GM23338 (cell line): ENCODE results near the gene DNAJC17. TPM values are rescaled to one million over a fixed set of nuclear protein-coding genes. Genes with fewer than 3 reads are reported as not detected.

Experiments used
- ATAC-seq: fragments of 200-7000 bp; cut with Tn5 transposase; 3 replicates; pipeline ENCODE4 v1.9.1; 2020
- DNase-seq: peaks from one replicate; pipeline ENCODE4 v3.0.0-alpha.2; 2015; ENCODE audit warnings: low spot score
- H2AFZ ChIP-seq: fragments of 200-600 bp; sonication (generic); 2 replicates; pipeline ENCODE4 v1.8.0; 2016; ENCODE audit warnings: antibody characterized with exemption, mild to moderate bottlenecking, moderate library complexity
- H3F3A ChIP-seq: fragments of 200-600 bp; sonication (generic); replicated peaks from 2 replicates; pipeline ENCODE4 v1.8.0; 2017; ENCODE audit warnings: antibody characterized with exemption, mixed run types, low read depth
- H3K27ac ChIP-seq: fragments of 200-600 bp; sonication (generic); 2 replicates; pipeline ENCODE4 v1.6.1; 2016; ENCODE audit warnings: low read depth
- H3K27me3 ChIP-seq: fragments of 200-600 bp; sonication (generic); 2 replicates; pipeline ENCODE4 v1.8.0; 2016; ENCODE audit warnings: mild to moderate bottlenecking, mixed run types, moderate library complexity; ENCODE audit not compliant: insufficient read depth
- H3K36me3 ChIP-seq: fragments of 200-600 bp; sonication (generic); 2 replicates; pipeline ENCODE4 v1.8.0; 2016; ENCODE audit warnings: mild to moderate bottlenecking; ENCODE audit not compliant: insufficient read depth
- H3K4me1 ChIP-seq: fragments of 200-600 bp; sonication (generic); 2 replicates; pipeline ENCODE4 v1.8.0; 2016; ENCODE audit warnings: mild to moderate bottlenecking, moderate library complexity; ENCODE audit not compliant: insufficient read depth
- H3K4me2 ChIP-seq: fragments of 200-600 bp; sonication (generic); 2 replicates; pipeline ENCODE4 v1.7.1; 2017; ENCODE audit warnings: mixed run types
- H3K4me3 ChIP-seq: fragments of 200-600 bp; sonication (generic); 2 replicates; pipeline ENCODE4 v1.6.1; 2016; ENCODE audit warnings: mixed run types
- H3K79me2 ChIP-seq: fragments of 200-600 bp; sonication (generic); replicated peaks from 2 replicates; pipeline ENCODE4 v1.8.0; 2017; ENCODE audit warnings: mild to moderate bottlenecking; ENCODE audit not compliant: insufficient read depth
- H3K9me2 ChIP-seq: fragments of 200-600 bp; sonication (generic); 2 replicates; pipeline ENCODE4 v1.8.0; 2017; ENCODE audit not compliant: insufficient read depth
- H4K20me1 ChIP-seq: fragments of 200-600 bp; sonication (generic); replicated peaks from 2 replicates; pipeline ENCODE4 v1.8.0; 2017; ENCODE audit warnings: mild to moderate bottlenecking; ENCODE audit not compliant: insufficient read depth
- H3K27ac Mint-ChIP-seq: 2 replicates; pipeline ENCODE4 v1.8.0; 2020; ENCODE audit warnings: inconsistent platforms, mild to moderate bottlenecking, moderate library complexity, mixed read lengths
- H3K27me3 Mint-ChIP-seq: 3 replicates; pipeline ENCODE4 v1.8.0; 2022; ENCODE audit warnings: low read depth, mild to moderate bottlenecking, moderate library complexity, mixed read lengths, inconsistent platforms; ENCODE audit not compliant: insufficient read depth, poor library complexity
- H3K36me3 Mint-ChIP-seq: 3 replicates; pipeline ENCODE4 v1.8.0; 2021; ENCODE audit warnings: low read depth, mild to moderate bottlenecking, inconsistent platforms, moderate library complexity, mixed read lengths
- H3K4me1 Mint-ChIP-seq: 3 replicates; pipeline ENCODE4 v1.8.0; 2020; ENCODE audit warnings: mild to moderate bottlenecking, inconsistent platforms, mixed read lengths
- H3K4me3 Mint-ChIP-seq: 3 replicates; pipeline ENCODE4 v1.8.0; 2021; ENCODE audit warnings: moderate library complexity, mild to moderate bottlenecking, inconsistent platforms, mixed read lengths
- H3K9me3 Mint-ChIP-seq: 3 replicates; pipeline ENCODE4 v1.8.0; 2020; ENCODE audit warnings: moderate library complexity, mild to moderate bottlenecking, inconsistent platforms, mixed read lengths
- CREB1 ChIP-seq: fragments of 250-450 bp; sonication (Bioruptor Pico); IDR thresholded peaks from 2 replicates; pipeline ENCODE4 v1.5.0; 2020; ENCODE audit warnings: low read depth, mild to moderate bottlenecking, moderate library complexity
- EZH2 ChIP-seq: fragments of 200-600 bp; sonication (generic); IDR thresholded peaks from one replicate; pipeline ENCODE4 v1.8.0; 2017; ENCODE audit warnings: antibody characterized with exemption, mild to moderate bottlenecking, low read depth; ENCODE audit not compliant: unreplicated experiment
- NANOG ChIP-seq: IDR thresholded peaks from 2 replicates; pipeline ENCODE4 v1.6.1; 2016; ENCODE audit warnings: antibody characterized with exemption, borderline replicate concordance
- STAT1 ChIP-seq: IDR thresholded peaks from one replicate; pipeline ENCODE4 v1.6.1; 2016; ENCODE audit warnings: antibody characterized with exemption; ENCODE audit not compliant: unreplicated experiment
- ZNF114 ChIP-seq: fragments of 250-450 bp; sonication (Bioruptor Pico); IDR thresholded peaks from 2 replicates; pipeline ENCODE4 v1.5.0; 2020; ENCODE audit warnings: mild to moderate bottlenecking, moderate library complexity
- polyA plus RNA-seq: library from polyadenylated mRNA; unstranded; fragments of >200 nt; fragmentation: Nextera tagmentation; extraction: Ambion mirVana; gene quantifications from 2 replicates; pipeline ENCODE4 v1.2.1, GENCODE V29; 2016
- total RNA-seq: library from RNA; depleted of rRNA; stranded (reverse); fragments of >200 nt; shearing (Covaris generic); gene quantifications from 2 replicates; pipeline ENCODE4 v1.2.3, GENCODE V29; 2014
- TF ChIP-seq, protein P1 (sequence below): IDR thresholded peaks from 2 replicates; pipeline ENCODE4 v1.6.1; 2016; ENCODE audit warnings: antibody characterized with exemption
- TF ChIP-seq, protein P2 (sequence below), 2 experiments: fragments of 200-600 bp in 1 of 2; sonication (generic) in 1 of 2; conservative IDR thresholded peaks; 2 replicates each; pipeline versions ENCODE4 v1.5.1 to v1.6.1; 2016 to 2017; ENCODE audit warnings: antibody characterized with exemption in 2 of 2, low read depth in 2 of 2, mild to moderate bottlenecking in 2 of 2, moderate library complexity in 1 of 2
- TF ChIP-seq, protein P3 (sequence below): IDR thresholded peaks from one replicate; pipeline ENCODE4 v1.6.1; 2018; ENCODE audit warnings: antibody characterized with exemption; ENCODE audit not compliant: unreplicated experiment

DNAJC17 gene
- total and polyA plus RNA-seq, 2 experiments from 2014 or later: 23.0 to 77.6 TPM

DNA sequence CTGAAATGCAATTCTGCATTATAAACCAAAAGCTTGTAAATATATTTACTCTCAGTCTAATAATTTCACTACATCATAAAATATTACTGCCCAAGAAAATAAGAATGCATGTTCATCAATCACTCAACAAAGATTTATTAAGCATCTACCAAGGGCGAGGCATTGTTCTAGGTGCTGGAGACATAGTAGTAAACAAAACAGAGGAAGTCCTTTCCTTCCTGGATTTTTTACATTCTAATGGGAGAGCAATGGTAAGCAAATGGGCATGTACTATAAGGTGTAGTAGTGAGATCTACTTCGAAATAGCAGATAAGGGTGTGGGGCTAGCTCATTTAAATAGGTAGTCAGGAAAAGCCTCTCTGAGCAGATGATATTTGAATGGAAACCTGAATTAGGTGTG lies 11.2 kb downstream of the DNAJC17 start:
- Mint-ChIP-seq H3K4me1 (peaks cover 46% of the 10 kb centered on the region), H3K36me3 (peaks cover 14% of the 10 kb centered on the region; the same call in 2 of the 3 replicates), H3K4me3 (no peak overlapping the region; the same call in 2 of the 3 replicates), H3K27me3 (peaks cover 8% of the 10 kb centered on the region), H3K9me3 (no peaks in the 10 kb centered on the region), H3K27ac (peak overlapping the region; percentile 47; the same call in 1 of the 2 replicates)
- H4K20me1 ChIP-seq: 0 out of 2 replicates have a peak, but pooled peaks cover 1% of the 10 kb centered on the region
- H3K9me2 ChIP-seq: no peaks in the 10 kb centered on the region
- TF ChIP-seq, protein P1, sequence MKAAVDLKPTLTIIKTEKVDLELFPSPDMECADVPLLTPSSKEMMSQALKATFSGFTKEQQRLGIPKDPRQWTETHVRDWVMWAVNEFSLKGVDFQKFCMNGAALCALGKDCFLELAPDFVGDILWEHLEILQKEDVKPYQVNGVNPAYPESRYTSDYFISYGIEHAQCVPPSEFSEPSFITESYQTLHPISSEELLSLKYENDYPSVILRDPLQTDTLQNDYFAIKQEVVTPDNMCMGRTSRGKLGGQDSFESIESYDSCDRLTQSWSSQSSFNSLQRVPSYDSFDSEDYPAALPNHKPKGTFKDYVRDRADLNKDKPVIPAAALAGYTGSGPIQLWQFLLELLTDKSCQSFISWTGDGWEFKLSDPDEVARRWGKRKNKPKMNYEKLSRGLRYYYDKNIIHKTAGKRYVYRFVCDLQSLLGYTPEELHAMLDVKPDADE: no peak
- TF ChIP-seq ZNF114 (CRISPR knock-in tag): no peak
- no peak for TF ChIP-seq NANOG
- no peak for TF ChIP-seq STAT1
- TF ChIP-seq, protein P2, sequence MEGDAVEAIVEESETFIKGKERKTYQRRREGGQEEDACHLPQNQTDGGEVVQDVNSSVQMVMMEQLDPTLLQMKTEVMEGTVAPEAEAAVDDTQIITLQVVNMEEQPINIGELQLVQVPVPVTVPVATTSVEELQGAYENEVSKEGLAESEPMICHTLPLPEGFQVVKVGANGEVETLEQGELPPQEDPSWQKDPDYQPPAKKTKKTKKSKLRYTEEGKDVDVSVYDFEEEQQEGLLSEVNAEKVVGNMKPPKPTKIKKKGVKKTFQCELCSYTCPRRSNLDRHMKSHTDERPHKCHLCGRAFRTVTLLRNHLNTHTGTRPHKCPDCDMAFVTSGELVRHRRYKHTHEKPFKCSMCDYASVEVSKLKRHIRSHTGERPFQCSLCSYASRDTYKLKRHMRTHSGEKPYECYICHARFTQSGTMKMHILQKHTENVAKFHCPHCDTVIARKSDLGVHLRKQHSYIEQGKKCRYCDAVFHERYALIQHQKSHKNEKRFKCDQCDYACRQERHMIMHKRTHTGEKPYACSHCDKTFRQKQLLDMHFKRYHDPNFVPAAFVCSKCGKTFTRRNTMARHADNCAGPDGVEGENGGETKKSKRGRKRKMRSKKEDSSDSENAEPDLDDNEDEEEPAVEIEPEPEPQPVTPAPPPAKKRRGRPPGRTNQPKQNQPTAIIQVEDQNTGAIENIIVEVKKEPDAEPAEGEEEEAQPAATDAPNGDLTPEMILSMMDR (conservative IDR thresholded peaks at IDR 0.05; ENCODE audit: low read depth in 2 of 2): no peak
- no peak for TF ChIP-seq EZH2
- no peak for TF ChIP-seq CREB1 (CRISPR knock-in tag)
- TF ChIP-seq, protein P3, sequence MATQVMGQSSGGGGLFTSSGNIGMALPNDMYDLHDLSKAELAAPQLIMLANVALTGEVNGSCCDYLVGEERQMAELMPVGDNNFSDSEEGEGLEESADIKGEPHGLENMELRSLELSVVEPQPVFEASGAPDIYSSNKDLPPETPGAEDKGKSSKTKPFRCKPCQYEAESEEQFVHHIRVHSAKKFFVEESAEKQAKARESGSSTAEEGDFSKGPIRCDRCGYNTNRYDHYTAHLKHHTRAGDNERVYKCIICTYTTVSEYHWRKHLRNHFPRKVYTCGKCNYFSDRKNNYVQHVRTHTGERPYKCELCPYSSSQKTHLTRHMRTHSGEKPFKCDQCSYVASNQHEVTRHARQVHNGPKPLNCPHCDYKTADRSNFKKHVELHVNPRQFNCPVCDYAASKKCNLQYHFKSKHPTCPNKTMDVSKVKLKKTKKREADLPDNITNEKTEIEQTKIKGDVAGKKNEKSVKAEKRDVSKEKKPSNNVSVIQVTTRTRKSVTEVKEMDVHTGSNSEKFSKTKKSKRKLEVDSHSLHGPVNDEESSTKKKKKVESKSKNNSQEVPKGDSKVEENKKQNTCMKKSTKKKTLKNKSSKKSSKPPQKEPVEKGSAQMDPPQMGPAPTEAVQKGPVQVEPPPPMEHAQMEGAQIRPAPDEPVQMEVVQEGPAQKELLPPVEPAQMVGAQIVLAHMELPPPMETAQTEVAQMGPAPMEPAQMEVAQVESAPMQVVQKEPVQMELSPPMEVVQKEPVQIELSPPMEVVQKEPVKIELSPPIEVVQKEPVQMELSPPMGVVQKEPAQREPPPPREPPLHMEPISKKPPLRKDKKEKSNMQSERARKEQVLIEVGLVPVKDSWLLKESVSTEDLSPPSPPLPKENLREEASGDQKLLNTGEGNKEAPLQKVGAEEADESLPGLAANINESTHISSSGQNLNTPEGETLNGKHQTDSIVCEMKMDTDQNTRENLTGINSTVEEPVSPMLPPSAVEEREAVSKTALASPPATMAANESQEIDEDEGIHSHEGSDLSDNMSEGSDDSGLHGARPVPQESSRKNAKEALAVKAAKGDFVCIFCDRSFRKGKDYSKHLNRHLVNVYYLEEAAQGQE: no peak
- no peak overlapping the region for H3K4me3 ChIP-seq
- peak overlapping the region; percentile 43; the same call in 1 of the 2 replicates for H3K27ac ChIP-seq
- peaks cover 3% of the 10 kb centered on the region; the same call in 1 of the 2 replicates for H3F3A ChIP-seq
- peaks cover 50% of the 10 kb centered on the region for H3K4me1 ChIP-seq
- H3K4me2 ChIP-seq: peak overlapping the region; percentile 64
- H3K79me2 ChIP-seq: peaks cover 46% of the 10 kb centered on the region
- no peaks in the 10 kb centered on the region for H3K27me3 ChIP-seq
- DNase-seq: no peak
- no peaks in the 10 kb centered on the region for H3K36me3 ChIP-seq
- no peak for ATAC-seq
- H2AFZ ChIP-seq: no peak overlapping the region
